ENCODE data around the gene TFIP11. TPM values are rescaled to one million over a fixed set of nuclear protein-coding genes. Genes with fewer than 3 reads are reported as not detected.

Gene TFIP11
- total RNA-seq, 1 donor from 2014 or later: 26.2 TPM

DNA sequence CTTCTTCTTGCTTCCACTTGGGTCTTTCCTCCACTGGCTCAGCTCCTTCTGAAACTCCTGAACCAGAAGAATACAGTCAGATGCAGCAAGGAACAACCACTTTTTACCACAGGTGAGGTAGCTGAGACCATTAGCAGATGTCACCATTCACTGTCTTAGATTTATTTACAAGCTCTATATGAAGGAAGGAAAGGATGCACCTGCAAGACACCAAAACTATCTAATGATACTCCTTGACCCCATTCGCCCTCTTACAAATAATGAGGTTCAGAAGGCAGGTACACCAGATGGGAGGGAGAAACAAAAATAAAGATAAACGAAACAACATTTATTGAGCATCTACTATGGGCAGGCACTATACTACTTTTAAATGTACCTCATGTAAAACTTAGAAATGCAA, 10.3 kb downstream of the TFIP11 start:
- H3K4me1 Mint-ChIP-seq: peaks cover 12% of the 10 kb centered on the region
- H3K36me3 Mint-ChIP-seq: peaks cover 45% of the 10 kb centered on the region
- no peak overlapping the region for H2AFZ ChIP-seq (replicated peaks)
- H3K36me3 ChIP-seq: peaks cover 7% of the 10 kb centered on the region
- H3K9me3 Mint-ChIP-seq: no peaks in the 10 kb centered on the region
- H3K4me1 ChIP-seq: no peaks in the 10 kb centered on the region
- no peak overlapping the region for H3K4me3 ChIP-seq
- H3K27ac ChIP-seq: no peak overlapping the region
- no peak overlapping the region for H3K4me2 ChIP-seq
- H3K9ac ChIP-seq: no peak overlapping the region
- no peaks in the 10 kb centered on the region for H3K9me3 ChIP-seq (ENCODE audit: low read depth)
- no peaks in the 10 kb centered on the region for H4K20me1 ChIP-seq (ENCODE audit: low read depth)
- peaks cover 9% of the 10 kb centered on the region for H3F3A ChIP-seq (ENCODE audit: low read depth)
- no peak overlapping the region for H3K27ac Mint-ChIP-seq
- DNase-seq (ENCODE audit: low spot score): no peak
- no peaks in the 10 kb centered on the region for H3K27me3 ChIP-seq
- no peaks in the 10 kb centered on the region for H3K27me3 Mint-ChIP-seq (ENCODE audit: insufficient read depth, low read depth)
- no peaks in the 10 kb centered on the region for H3K79me2 ChIP-seq (ENCODE audit: low read depth)
- no peak for TF ChIP-seq EZH2 (IDR thresholded peaks at IDR 0.05)
- TF ChIP-seq EZH2phosphoT487 (IDR thresholded peaks at IDR 0.05): no peak
- TF ChIP-seq, protein P1, sequence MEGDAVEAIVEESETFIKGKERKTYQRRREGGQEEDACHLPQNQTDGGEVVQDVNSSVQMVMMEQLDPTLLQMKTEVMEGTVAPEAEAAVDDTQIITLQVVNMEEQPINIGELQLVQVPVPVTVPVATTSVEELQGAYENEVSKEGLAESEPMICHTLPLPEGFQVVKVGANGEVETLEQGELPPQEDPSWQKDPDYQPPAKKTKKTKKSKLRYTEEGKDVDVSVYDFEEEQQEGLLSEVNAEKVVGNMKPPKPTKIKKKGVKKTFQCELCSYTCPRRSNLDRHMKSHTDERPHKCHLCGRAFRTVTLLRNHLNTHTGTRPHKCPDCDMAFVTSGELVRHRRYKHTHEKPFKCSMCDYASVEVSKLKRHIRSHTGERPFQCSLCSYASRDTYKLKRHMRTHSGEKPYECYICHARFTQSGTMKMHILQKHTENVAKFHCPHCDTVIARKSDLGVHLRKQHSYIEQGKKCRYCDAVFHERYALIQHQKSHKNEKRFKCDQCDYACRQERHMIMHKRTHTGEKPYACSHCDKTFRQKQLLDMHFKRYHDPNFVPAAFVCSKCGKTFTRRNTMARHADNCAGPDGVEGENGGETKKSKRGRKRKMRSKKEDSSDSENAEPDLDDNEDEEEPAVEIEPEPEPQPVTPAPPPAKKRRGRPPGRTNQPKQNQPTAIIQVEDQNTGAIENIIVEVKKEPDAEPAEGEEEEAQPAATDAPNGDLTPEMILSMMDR (IDR thresholded peaks at IDR 0.05): no peak
- H3K4me3 Mint-ChIP-seq: no peak overlapping the region

DNA sequence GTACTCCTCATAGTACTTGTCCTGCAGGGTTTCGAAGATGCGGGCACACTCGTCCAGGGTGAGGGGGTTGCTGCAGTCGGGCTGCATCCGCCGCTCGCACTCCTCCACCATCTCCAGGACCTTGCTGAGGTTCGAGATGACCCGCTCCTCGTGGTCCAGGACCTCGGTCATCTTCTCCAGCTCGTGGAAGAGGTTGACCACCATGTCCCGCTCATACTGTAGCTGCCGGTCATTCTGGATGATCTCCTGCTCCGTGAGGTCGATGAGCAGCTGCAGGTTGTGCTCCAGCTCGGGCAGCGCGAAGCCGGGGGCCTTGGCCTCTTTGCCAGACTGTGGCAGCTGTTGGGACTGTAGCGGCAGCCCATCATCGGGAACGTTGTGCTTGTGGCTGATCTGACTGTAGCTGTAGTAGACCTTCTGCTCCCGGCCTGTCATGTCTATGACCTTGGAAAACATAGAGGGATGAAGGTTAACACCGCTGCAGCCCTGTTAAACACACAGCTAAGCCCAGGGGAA, 13.0 kb downstream of the TFIP11 start:
- no peak for DNase-seq (ENCODE audit: low spot score)

DNA sequence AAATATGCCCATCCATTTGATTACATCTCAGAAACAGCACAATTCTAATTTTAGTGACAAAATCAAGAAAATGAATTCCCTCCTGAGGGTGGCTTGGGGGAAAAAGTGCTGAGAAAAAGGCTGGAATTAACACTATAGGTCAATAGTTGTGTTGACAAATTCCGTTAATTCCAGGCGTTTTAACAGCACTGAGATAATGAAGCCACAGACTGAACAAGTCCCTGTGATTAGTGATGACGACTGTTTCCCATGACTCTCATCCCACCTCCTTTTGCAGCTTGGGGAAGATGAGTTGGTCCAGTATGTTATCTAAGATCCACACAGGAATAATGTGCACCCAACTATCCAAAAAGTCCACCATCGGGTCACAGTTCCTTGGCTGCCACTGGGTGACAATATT, 15.8 kb downstream of the TFIP11 start:
- H3F3A ChIP-seq (ENCODE audit: low read depth): peaks cover 3% of the 10 kb centered on the region
- no peak for TF ChIP-seq EZH2phosphoT487 (IDR thresholded peaks at IDR 0.05)
- TF ChIP-seq, protein P1 (IDR thresholded peaks at IDR 0.05): no peak
- TF ChIP-seq EZH2 (IDR thresholded peaks at IDR 0.05): no peak
- no peak for DNase-seq (ENCODE audit: low spot score)
- Mint-ChIP-seq H3K4me3 (no peak overlapping the region), H3K4me1 (no peaks in the 10 kb centered on the region), H3K27ac (no peak overlapping the region), H3K36me3 (peaks cover 37% of the 10 kb centered on the region), H3K9me3 (no peaks in the 10 kb centered on the region), H3K27me3 (ENCODE audit: insufficient read depth, low read depth) (no peaks in the 10 kb centered on the region)
- H4K20me1 ChIP-seq (ENCODE audit: low read depth): no peaks in the 10 kb centered on the region
- no peak overlapping the region for H3K4me2 ChIP-seq
- H2AFZ ChIP-seq (replicated peaks): no peak overlapping the region
- H3K9me3 ChIP-seq (ENCODE audit: low read depth): no peaks in the 10 kb centered on the region
- H3K27me3 ChIP-seq: no peaks in the 10 kb centered on the region
- no peak overlapping the region for H3K4me3 ChIP-seq
- H3K36me3 ChIP-seq: peaks cover under 1% of the 10 kb centered on the region
- no peak overlapping the region for H3K9ac ChIP-seq
- H3K79me2 ChIP-seq (ENCODE audit: low read depth): no peaks in the 10 kb centered on the region
- H3K27ac ChIP-seq: no peak overlapping the region
- H3K4me1 ChIP-seq: no peaks in the 10 kb centered on the region

More for the DNA sequence above, 13.0 kb downstream of the TFIP11 start:
- Mint-ChIP-seq H3K36me3 (peaks cover 44% of the 10 kb centered on the region), H3K4me1 (peaks cover 12% of the 10 kb centered on the region), H3K4me3 (no peak overlapping the region), H3K9me3 (no peaks in the 10 kb centered on the region), H3K27me3 (ENCODE audit: insufficient read depth, low read depth) (no peaks in the 10 kb centered on the region), H3K27ac (no peak overlapping the region)
- H3K4me3 ChIP-seq: no peak overlapping the region
- peaks cover 7% of the 10 kb centered on the region for H3K36me3 ChIP-seq
- no peaks in the 10 kb centered on the region for H3K27me3 ChIP-seq
- no peak overlapping the region for H3K27ac ChIP-seq
- H3K4me2 ChIP-seq: no peak overlapping the region
- H2AFZ ChIP-seq (replicated peaks): no peak overlapping the region
- TF ChIP-seq EZH2phosphoT487 (IDR thresholded peaks at IDR 0.05) (no peak), EZH2 (IDR thresholded peaks at IDR 0.05) (no peak)
- H3K9me3 ChIP-seq (ENCODE audit: low read depth): no peaks in the 10 kb centered on the region
- no peaks in the 10 kb centered on the region for H3K4me1 ChIP-seq
- H3K9ac ChIP-seq: no peak overlapping the region
- peaks cover 12% of the 10 kb centered on the region for H3F3A ChIP-seq (ENCODE audit: low read depth)
- no peaks in the 10 kb centered on the region for H3K79me2 ChIP-seq (ENCODE audit: low read depth)
- no peaks in the 10 kb centered on the region for H4K20me1 ChIP-seq (ENCODE audit: low read depth)

DNA sequence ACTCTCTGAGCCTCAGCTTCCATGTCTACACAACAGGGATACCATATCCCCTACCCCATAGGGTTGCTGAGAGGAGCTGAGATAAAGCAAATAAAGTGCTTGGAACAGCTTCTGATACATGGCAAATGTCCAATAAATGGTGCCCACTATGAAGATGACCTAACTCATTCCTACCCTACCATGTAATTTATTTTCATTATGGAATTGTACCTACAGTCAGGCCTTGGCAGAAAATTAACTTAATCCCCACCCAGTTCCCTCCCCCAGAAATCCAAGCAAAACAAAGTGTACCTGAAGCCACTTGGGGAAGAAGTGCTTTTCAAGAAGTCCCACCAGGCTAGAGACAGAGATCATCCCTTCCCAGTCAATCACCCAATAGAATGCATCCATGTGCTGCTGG, 17.8 kb downstream of the TFIP11 start:
- no peak overlapping the region for H3K9ac ChIP-seq
- no peaks in the 10 kb centered on the region for H4K20me1 ChIP-seq (ENCODE audit: low read depth)
- no peak overlapping the region for H3K27ac ChIP-seq
- H3F3A ChIP-seq (ENCODE audit: low read depth): peaks cover 9% of the 10 kb centered on the region
- Mint-ChIP-seq H3K27me3 (ENCODE audit: insufficient read depth, low read depth) (no peaks in the 10 kb centered on the region), H3K9me3 (no peaks in the 10 kb centered on the region), H3K27ac (no peak overlapping the region), H3K4me1 (no peaks in the 10 kb centered on the region), H3K4me3 (no peak overlapping the region), H3K36me3 (peaks cover 40% of the 10 kb centered on the region)
- H3K36me3 ChIP-seq: peaks cover 9% of the 10 kb centered on the region
- H3K4me3 ChIP-seq: no peak overlapping the region
- no peak overlapping the region for H2AFZ ChIP-seq (replicated peaks)
- H3K9me3 ChIP-seq (ENCODE audit: low read depth): no peaks in the 10 kb centered on the region
- no peaks in the 10 kb centered on the region for H3K27me3 ChIP-seq
- TF ChIP-seq EZH2phosphoT487 (IDR thresholded peaks at IDR 0.05) (no peak), EZH2 (IDR thresholded peaks at IDR 0.05) (no peak)
- TF ChIP-seq, protein P1 (IDR thresholded peaks at IDR 0.05): no peak
- H3K4me2 ChIP-seq: no peak overlapping the region
- DNase-seq (ENCODE audit: low spot score): no peak
- no peaks in the 10 kb centered on the region for H3K4me1 ChIP-seq
- no peaks in the 10 kb centered on the region for H3K79me2 ChIP-seq (ENCODE audit: low read depth)
